Heart left ventricle (tissue), 16 donors: ENCODE measurements around the gene GDI1. TPM values are rescaled to one million over a fixed set of nuclear protein-coding genes. Genes with fewer than 3 reads are reported as not detected.

ENCODE experiments used
- ATAC-seq, 4 donors: fragments of 200-7000 bp; cut with Tn5 transposase; one replicate each; pipeline ENCODE4 v1.9.1; 2020 to 2022; ENCODE audit warnings: moderate library complexity in 4 of 4, mild to moderate bottlenecking in 3 of 4, moderate number of reproducible peaks in 1 of 4
- DNase-seq, 5 donors: peaks; one replicate each; pipeline ENCODE4 v3.0.0-alpha.2; 2020
- H3K27ac ChIP-seq, 12 donors: fragments of 200-600 bp; sonication (generic) in 4 of 12; one replicate each; pipeline versions ENCODE4 v1.5.0 to v1.8.0; 2016 to 2022; ENCODE audit warnings: mild to moderate bottlenecking in 2 of 12
- H3K27me3 ChIP-seq, 9 donors: fragments of 200-600 bp; sonication (generic) in 2 of 9; one replicate each; pipeline versions ENCODE4 v1.5.1 to v1.8.0; 2016 to 2022; ENCODE audit warnings: mild to moderate bottlenecking in 3 of 9
- H3K36me3 ChIP-seq, 9 donors: fragments of 200-600 bp; sonication (generic) in 2 of 9; one replicate each; pipeline versions ENCODE4 v1.5.0 to v1.8.0; 2018 to 2022; ENCODE audit warnings: mild to moderate bottlenecking in 2 of 9
- H3K4me1 ChIP-seq, 12 donors: fragments of 200-600 bp; sonication (generic) in 4 of 12; one replicate each; pipeline versions ENCODE4 v1.5.0 to v1.8.0; 2016 to 2022; ENCODE audit warnings: mild to moderate bottlenecking in 3 of 12
- H3K4me3 ChIP-seq, 12 donors: fragments of 200-600 bp; sonication (generic) in 4 of 12; one replicate each; pipeline versions ENCODE4 v1.5.0 to v1.8.0; 2017 to 2022; ENCODE audit warnings: mild to moderate bottlenecking in 9 of 12, moderate library complexity in 4 of 12
- H3K9me3 ChIP-seq, 12 donors: fragments of 200-600 bp; sonication (generic) in 4 of 12; one replicate each; pipeline versions ENCODE4 v1.5.0 to v1.8.0; 2016 to 2022; ENCODE audit warnings: mild to moderate bottlenecking in 1 of 12
- POLR2A ChIP-seq, 2 donors: fragments of 450-650 bp; IDR thresholded peaks; one replicate each; pipeline ENCODE4 v1.6.1; 2017; ENCODE audit warnings: antibody characterized with exemption in 2 of 2, mild to moderate bottlenecking in 2 of 2, moderate library complexity in 2 of 2
- WGBS, 4 donors: extraction: QIAGEN DNeasy Blood & Tissue Kit in 2 of 4; methylation state at CpG; one replicate each; pipeline versions ENCODE4 v1.1.5 to v1.1.7; 2013 to 2018; 5-methylcytosine and 5-hydroxymethylcytosine counted together
- intact Hi-C, 10 donors: fragments of 100-400 bp; cut with DNase I; formaldehyde crosslinking; loops; one replicate each; pipeline versions ENCODE4 v1.11.1 to v1.14.2; 2022
- polyA plus RNA-seq, 2 donors: library from polyadenylated mRNA; stranded (reverse); fragments of 200-250 nt; gene quantifications; one replicate each; pipeline ENCODE4 v1.2.3, GENCODE V29; 2013
- total RNA-seq, 9 donors: library from RNA; depleted of rRNA in 2 of 9; stranded (reverse); fragments of >200 nt in 2 of 9; fragmentation: NEBNext Ultra II Directional in 3 of 9; extraction: Animal tissue kit (Norgen Biotek cat#: 25700) in 3 of 9; gene quantifications; one replicate each; pipeline versions ENCODE4 v1.1.0 to v1.2.4, GENCODE V29; 2016 to 2023
- TF ChIP-seq, protein P1 (sequence below), 12 donors: fragments of 200-600 bp; sonication (generic) in 4 of 12; IDR thresholded peaks; one replicate each; pipeline versions ENCODE4 v1.5.0 to v1.8.0; 2018 to 2022; ENCODE audit warnings: antibody characterized with exemption in 12 of 12, mild to moderate bottlenecking in 5 of 12
- donor health status: ischemic (EF 13 %, LVEDD 7.1; RV severe dilation, severe dysfunction).
- donor health status: healthy with polysubstance abuse.
- donor health status: DM: no; HTN: yes; CAD: no.
- donor health status: DM: no; HTN: no; CAD: no.
- donor health status: ischemic (EF 25% LVEDD 6.9; RV normal size, moderate dysfunction).
- donor health status: ischemic (EF 25% LVEDD 5.7; RV mildly dilated, moderate dysfunction).
- donor health status: healthy.
- donor health status: DM: yes; HTN: yes; CAD: no.
- donor health status: ischemic (EF 35%, LVEDD 5.7; RV mildly dilated, moderate dysfunction).
- donor health status: nonischemic (EF 11% LVEDD 7.7; RV severe dilation, severe dysfunction).
- donor health status: DM: yes; HTN: yes; CAD: no.
- donor health status: PGD.
- donor health status: ischemic (EF 29% LVEDD 5.4; RV normal size, mild dysfunction).
- donor health status: nonischemic (EF 23%, LVEDD 6.1; RV moderate dilation, normal function).

GDI1 gene
- total and polyA plus RNA-seq, 11 donors = 73.6 to 152 (median 92.2) TPM

DNA sequence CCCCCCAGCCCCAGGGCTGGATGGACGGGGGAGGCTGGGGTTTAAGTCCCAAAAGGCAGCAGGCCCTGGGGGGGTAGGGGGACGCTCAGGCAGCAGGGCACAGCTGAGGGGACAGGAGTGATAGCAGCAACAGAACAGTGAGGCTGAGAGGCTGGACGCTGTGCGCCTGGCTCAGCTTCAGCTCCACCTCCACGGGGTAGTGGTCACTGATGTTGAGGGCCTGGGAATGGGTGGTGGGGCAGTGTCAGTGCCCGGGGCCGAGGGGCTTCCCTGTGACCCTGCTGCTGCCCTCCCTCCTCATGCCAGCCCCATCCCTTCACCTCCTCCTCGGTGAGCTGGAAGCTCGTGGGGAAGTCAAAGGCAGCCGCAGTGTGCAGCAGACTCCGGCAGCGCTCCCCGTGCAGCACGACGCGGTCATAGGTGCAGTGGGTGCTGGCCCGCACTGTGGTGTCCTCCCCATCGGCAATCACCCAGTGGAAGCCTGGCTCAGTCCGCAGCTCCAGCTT, 34.3 kb upstream of the GDI1 start:
- peaks cover 0 to 16% (median 9%) of the 10 kb centered on the region in 12 donors for H3K4me1 ChIP-seq
- no peak for ATAC-seq
- H3K4me3 ChIP-seq = no peak overlapping the region
- WGBS, 4 donors = 78 to 84% (median 83%) methylated on average over 16 to 19 of the region's 19 CpGs
- no peak overlapping the region for H3K27ac ChIP-seq
- TF ChIP-seq POLR2A (IDR thresholded peaks at IDR 0.05) = no peak
- TF ChIP-seq, protein P1, sequence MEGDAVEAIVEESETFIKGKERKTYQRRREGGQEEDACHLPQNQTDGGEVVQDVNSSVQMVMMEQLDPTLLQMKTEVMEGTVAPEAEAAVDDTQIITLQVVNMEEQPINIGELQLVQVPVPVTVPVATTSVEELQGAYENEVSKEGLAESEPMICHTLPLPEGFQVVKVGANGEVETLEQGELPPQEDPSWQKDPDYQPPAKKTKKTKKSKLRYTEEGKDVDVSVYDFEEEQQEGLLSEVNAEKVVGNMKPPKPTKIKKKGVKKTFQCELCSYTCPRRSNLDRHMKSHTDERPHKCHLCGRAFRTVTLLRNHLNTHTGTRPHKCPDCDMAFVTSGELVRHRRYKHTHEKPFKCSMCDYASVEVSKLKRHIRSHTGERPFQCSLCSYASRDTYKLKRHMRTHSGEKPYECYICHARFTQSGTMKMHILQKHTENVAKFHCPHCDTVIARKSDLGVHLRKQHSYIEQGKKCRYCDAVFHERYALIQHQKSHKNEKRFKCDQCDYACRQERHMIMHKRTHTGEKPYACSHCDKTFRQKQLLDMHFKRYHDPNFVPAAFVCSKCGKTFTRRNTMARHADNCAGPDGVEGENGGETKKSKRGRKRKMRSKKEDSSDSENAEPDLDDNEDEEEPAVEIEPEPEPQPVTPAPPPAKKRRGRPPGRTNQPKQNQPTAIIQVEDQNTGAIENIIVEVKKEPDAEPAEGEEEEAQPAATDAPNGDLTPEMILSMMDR (IDR thresholded peaks at IDR 0.05) = no peak
- intact Hi-C loops = loop anchor here in 1 of 10 donors (5.0 kb wide), 1 partner anchor 35 kb away; the partner anchor contains the start of gene GDI1
- peaks cover 0 to 31% (median 24%) of the 10 kb centered on the region in 9 donors for H3K36me3 ChIP-seq
- no peaks in the 10 kb centered on the region for H3K9me3 ChIP-seq
- peak in 1 of 5 donors; percentile 14 for DNase-seq
- H3K27me3 ChIP-seq = no peaks in the 10 kb centered on the region

DNA sequence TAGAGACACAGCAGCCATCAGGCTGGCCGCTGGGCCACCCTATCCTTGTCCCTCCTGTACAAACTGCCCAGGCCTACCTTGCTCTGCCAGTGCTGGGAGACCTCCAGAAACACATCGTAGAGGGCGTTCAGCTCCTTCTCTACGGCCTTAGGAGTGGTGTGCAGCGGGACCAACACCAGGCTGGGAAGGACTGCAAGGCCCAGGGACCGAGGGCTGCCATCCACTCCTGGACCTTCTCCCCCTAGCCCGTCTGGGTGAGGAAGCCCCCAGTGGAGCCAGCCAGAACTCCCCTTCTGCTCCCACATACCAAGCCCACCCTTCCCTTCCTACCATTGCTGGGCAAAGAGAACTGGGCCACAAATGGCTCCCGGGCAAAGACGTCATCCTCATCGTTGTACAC, 33.8 kb upstream of the GDI1 start:
- Histone ChIP-seq H3K27me3 (no peaks in the 10 kb centered on the region), H3K27ac (no peak overlapping the region), H3K4me1 (peaks cover 0 to 16% (median 9%) of the 10 kb centered on the region in 12 donors), H3K9me3 (no peaks in the 10 kb centered on the region), H3K4me3 (no peak overlapping the region), H3K36me3 (peaks cover 0 to 31% (median 24%) of the 10 kb centered on the region in 9 donors)
- WGBS, 4 donors = 85 to 91% (median 88%) methylated on average over 7 to 10 of the region's 10 CpGs
- ATAC-seq (no peak), DNase-seq (no peak)
- TF ChIP-seq, protein P1 (IDR thresholded peaks at IDR 0.05) = no peak
- TF ChIP-seq POLR2A (IDR thresholded peaks at IDR 0.05) = no peak
- intact Hi-C loops = loop anchor here in 1 of 10 donors (5.0 kb wide), 1 partner anchor 34 kb away; the partner anchor contains the start of gene GDI1

DNA sequence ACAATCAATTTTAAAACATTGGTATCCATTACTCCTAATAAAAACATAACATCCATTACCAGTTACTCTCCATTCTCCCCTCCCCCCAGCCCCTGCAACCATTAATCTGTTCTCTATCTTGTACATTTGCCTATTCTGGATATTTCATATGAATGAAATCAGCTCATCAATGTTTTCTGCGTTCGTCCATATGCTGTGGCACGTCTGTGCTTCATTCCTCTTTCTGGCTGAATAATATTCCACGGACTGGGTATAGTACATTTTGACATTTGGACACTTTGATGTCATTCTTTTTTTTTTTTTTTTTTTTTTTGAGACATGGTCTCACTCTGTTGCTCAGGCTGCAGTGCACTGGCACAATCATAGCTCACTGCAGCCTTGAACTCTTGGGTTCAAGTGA, 33.1 kb upstream of the GDI1 start:
- no peak overlapping the region for H3K4me3 ChIP-seq
- H3K27me3 ChIP-seq = no peaks in the 10 kb centered on the region
- TF ChIP-seq POLR2A (IDR thresholded peaks at IDR 0.05) = no peak
- TF ChIP-seq, protein P1 (IDR thresholded peaks at IDR 0.05) = no peak
- 75 to 94% (median 85%) methylated on average over 4 of the region's 4 CpGs for WGBS, 4 donors
- peaks cover 0 to 31% (median 23%) of the 10 kb centered on the region in 9 donors for H3K36me3 ChIP-seq
- ATAC-seq (no peak), DNase-seq (no peak)
- no peak overlapping the region for H3K27ac ChIP-seq
- H3K9me3 ChIP-seq = no peaks in the 10 kb centered on the region
- intact Hi-C loops = loop anchor here in 1 of 10 donors (5.0 kb wide), 1 partner anchor 33 kb away; the partner anchor contains the start of gene GDI1
- peaks cover 0 to 16% (median 9%) of the 10 kb centered on the region in 12 donors for H3K4me1 ChIP-seq

DNA sequence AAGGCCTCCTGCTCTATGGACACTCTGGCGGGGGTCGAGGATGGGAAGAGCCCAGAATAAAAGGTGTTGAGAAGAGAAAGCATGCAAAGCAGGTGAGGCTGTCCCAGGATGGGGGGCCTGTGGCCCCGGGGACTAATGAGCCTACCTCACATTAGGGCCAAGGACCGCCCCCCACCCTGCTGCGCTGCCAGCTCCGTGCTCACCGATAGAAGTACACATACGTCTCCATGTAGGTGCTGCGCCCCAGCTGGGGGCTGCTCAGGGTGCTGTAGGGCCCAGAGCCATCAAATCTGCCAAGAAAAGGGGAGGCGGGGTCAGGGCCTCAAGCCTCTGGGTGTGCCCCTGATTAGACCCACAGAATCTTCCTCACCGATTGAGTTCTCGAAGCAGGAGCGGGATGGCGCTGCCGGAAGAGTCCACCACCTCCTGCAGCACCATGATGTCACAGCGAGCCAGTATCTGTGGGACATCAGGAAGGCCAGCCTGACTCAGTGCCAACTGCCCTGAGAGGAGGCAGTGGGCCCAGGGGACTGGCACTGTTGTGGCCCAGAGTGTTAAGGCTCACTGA, 32.2 kb upstream of the GDI1 start:
- intact Hi-C loops = loop anchor here in 1 of 10 donors (5.0 kb wide), 1 partner anchor 33 kb away; the partner anchor contains the start of gene GDI1
- Histone ChIP-seq H3K36me3 (peaks cover 0 to 24% (median 21%) of the 10 kb centered on the region in 9 donors), H3K27me3 (no peaks in the 10 kb centered on the region), H3K9me3 (no peaks in the 10 kb centered on the region), H3K4me3 (no peak overlapping the region), H3K27ac (no peak overlapping the region), H3K4me1 (peaks cover 0 to 12% (median 6%) of the 10 kb centered on the region in 12 donors)
- TF ChIP-seq, protein P1 (IDR thresholded peaks at IDR 0.05) = no peak
- no peak for TF ChIP-seq POLR2A (IDR thresholded peaks at IDR 0.05)
- DNase-seq (no peak), ATAC-seq (no peak)
- 90 to 95% (median 91%) methylated on average over 16 of the region's 16 CpGs for WGBS, 4 donors
